Measurements from ENCODE around the gene NLRP2B. TPM values are rescaled to one million over a fixed set of nuclear protein-coding genes. Genes with fewer than 3 reads are reported as not detected.

Gene NLRP2B
- total RNA-seq, 1 experiment from 2014 or later: not detected

Other genes with a start within 250 kb of the NLRP2B start
- gene ZXDB, start 88.2 kb downstream of the NLRP2B start, total RNA-seq (2014; rRNA removed; shearing (Covaris generic); ENCODE audit: low replicate concordance): 5.3 and 7.9 TPM in 2 replicates
- 2.3 and 2.8 TPM in 2 replicates for gene ZXDA, start 230.2 kb upstream of the NLRP2B start, total RNA-seq (2014; rRNA removed; shearing (Covaris generic); ENCODE audit: low replicate concordance)